Fibroblast of villous mesenchyme (primary cell): ENCODE measurements around the gene WDR54. TPM values are rescaled to one million over a fixed set of nuclear protein-coding genes. Genes with fewer than 3 reads are reported as not detected.
"Not testable (repeated sequence)": the region's sequence is repeated elsewhere in the genome, so short reads cannot be mapped to it uniquely, and the experiment has no call there.

Experiments used
- DNase-seq: peaks from one replicate; pipeline ENCODE4 v3.0.0-alpha.2; 2010; ENCODE audit warnings: low read depth
- H3K4me3 ChIP-seq: 2 replicates; pipeline ENCODE4 v1.5.1; 2011; ENCODE audit warnings: low read depth, mild to moderate bottlenecking, low read length
- total RNA-seq: library from RNA; depleted of rRNA; stranded (reverse); fragments of >200 nt; gene quantifications from 2 replicates; pipeline ENCODE4 v1.2.3, GENCODE V29; 2012
- TF ChIP-seq, protein P1 (sequence below): IDR thresholded peaks from 2 replicates; pipeline ENCODE4 v1.5.1; 2012; ENCODE audit warnings: low read depth, mild to moderate bottlenecking, low read length; ENCODE audit not compliant: insufficient read depth

WDR54 gene
- total RNA-seq, 1 donor = 28.9 TPM

DNA sequence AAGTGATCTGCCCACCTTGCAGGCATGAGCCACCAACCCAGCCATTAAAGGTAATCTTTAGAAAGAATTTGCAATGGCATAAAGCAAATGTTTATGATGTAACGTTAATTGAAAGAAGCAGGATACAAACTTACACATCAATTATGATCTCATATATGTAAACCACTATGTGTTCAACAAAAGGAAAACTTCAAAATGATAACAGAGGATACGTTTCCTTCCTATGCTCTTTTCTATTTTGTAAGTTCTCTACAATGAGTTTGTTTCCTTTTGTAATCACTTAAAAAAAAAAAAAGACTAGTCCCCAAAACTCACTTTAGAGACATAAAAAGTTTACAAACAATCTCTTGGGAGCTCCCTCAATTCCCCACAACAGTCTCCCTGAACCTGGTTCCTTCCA is 1.5 kb upstream of the WDR54 start:
- TF ChIP-seq, protein P1, sequence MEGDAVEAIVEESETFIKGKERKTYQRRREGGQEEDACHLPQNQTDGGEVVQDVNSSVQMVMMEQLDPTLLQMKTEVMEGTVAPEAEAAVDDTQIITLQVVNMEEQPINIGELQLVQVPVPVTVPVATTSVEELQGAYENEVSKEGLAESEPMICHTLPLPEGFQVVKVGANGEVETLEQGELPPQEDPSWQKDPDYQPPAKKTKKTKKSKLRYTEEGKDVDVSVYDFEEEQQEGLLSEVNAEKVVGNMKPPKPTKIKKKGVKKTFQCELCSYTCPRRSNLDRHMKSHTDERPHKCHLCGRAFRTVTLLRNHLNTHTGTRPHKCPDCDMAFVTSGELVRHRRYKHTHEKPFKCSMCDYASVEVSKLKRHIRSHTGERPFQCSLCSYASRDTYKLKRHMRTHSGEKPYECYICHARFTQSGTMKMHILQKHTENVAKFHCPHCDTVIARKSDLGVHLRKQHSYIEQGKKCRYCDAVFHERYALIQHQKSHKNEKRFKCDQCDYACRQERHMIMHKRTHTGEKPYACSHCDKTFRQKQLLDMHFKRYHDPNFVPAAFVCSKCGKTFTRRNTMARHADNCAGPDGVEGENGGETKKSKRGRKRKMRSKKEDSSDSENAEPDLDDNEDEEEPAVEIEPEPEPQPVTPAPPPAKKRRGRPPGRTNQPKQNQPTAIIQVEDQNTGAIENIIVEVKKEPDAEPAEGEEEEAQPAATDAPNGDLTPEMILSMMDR = no peak
- H3K4me3 ChIP-seq = no peak overlapping the region
- DNase-seq = no peak

DNA sequence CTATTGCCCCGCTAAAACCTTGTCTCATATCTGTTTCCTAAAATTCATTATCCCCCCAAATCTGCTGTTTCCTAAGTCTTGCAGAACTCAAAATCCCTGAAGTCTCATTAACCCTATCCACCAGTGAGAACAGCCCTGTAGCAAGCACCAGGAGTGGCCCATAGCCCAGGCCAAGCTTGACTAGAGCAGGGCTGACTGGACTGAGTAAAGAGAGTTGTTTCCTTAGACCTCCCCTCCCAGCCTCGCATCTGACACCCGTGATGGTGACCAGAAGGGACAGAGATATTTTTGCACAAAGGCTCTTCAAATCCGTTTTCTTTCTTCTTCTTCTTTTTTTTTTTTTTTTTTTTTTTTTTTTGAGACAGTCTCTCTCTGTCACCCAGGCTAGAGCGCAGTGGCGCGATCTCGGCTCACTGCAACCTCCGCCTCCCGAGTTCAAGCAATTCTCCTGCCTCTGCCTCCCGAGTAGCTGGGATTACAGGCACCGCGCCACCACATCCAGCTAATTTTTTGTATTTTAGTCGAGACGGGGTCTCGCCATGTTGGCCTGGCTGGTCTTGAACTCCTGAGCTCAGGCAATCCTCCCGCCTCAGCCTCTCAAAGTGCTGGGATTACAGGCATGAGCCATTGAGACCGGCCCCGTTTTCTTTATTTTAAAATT is 957 bp upstream of the WDR54 start:
- DNase-seq = not testable (repeated sequence)
- H3K4me3 ChIP-seq = peak overlapping the region; percentile 78

DNA sequence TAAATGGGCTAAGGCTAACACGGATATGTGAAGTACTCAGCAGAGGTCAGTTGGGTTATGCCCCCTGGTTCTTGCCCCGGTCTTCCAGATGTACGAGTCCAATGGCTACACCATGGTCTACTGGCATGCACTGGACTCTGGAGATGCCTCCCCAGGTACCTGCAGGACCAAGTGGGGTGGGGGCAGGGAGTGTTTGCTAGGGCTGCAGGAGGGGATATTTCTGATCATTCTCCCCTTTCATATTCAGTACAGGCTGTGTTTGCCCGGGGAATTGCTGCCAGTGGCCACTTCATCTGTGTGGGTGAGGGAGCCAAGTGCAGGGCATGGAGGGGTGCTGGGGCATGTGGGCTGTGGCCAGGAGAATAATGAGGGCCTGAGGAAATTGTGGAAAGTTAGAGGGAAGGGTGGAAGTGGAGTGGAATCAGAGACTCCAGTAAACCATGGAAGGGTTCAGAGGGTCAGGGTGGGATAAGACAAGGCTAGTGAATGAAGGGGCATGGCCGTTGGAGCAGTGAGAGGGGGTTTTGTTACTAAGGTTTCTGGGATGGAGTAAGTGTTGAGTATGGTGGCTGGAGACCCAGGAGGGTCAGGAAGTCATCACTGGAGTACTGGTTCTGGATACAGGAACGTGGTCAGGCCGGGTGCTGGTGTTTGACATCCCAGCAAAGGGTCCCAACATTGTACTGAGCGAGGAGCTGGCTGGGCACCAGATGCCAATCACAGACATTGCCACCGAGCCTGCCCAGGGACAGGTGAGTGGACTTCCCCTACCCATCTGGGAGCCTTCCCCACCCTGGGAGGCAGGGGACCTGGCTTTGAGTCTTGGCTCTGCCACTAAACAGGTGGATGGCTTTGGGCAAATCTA is 1.9 kb downstream of the WDR54 start:
- no peak overlapping the region for H3K4me3 ChIP-seq
- DNase-seq = no peak
- TF ChIP-seq, protein P1 = no peak

DNA sequence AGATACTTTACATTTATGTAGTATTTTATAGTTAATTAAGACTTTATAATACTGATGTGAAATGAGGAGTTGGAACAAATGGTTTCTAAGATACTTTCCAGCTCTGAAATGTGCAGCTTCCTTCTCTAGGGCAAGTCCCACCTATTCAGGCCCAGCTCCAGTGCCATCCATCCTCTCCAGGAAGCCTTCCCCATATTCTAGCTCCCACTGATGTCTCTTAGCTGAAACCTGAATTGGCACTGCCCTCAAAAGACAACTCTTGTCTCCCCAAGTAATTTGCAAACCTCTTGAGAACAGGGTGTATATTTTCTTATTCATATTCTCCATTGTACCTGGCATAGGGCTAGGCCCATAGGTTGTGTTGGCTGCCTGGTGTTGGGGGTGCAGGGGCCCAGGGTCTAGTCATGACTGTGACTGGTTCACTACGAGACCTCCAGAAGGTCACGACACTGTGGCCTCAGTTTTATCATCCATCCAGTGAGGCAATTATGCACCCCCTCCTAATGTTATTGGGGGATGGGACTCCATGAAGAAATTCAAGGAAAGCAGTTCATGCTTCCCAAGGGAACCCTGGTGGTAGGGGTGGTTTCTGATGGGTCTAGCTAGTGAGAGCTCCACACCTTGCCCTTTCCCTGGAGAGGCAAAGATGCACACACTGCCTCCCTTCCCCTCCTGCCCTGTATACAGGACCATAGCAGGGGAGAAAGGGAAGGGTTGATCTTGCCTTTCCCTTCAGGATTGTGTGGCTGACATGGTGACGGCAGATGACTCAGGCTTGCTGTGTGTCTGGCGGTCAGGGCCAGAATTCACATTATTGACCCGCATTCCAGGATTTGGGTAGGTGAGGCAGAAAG is 2.8 kb downstream of the WDR54 start:
- H3K4me3 ChIP-seq = no peak overlapping the region
- TF ChIP-seq, protein P1 = no peak
- no peak for DNase-seq

DNA sequence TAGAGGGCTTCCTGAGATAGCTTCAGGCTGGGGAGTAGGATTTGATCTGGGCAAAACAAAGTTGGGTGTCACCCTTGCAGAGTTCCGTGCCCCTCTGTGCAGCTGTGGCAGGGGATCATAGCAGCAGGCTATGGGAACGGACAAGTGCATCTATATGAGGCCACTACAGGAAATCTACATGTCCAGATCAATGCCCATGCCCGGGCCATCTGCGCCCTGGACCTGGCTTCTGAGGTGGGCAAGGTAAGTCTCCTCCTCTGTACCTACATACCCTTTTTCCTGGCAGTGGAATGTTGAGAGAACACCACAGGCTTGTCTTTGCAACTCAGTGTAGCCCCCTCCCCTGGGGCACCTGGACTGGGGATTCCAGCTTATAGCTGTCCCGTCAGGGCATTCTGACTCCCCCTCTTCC is 3.5 kb downstream of the WDR54 start:
- DNase-seq = no peak
- TF ChIP-seq, protein P1 = no peak
- no peak overlapping the region for H3K4me3 ChIP-seq

DNA sequence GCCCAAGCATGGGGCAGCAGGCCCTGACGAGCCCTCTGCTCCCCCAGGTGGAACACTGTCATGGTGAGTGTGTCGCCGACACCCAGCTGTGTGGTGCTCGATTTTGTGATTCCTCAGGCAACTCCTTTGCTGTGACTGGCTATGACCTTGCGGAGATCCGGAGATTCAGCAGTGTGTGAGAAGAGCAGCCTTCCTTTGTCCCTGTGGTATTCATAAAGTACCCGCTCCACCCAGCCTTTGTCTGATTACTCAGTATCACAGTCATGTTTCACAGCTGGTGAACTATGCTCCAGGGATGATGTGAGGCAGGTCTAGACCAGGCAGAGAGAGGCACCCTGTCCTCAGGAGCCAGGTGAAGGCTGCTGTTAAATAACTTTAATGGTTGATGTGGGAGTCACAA is 4.0 kb downstream of the WDR54 start:
- no peak for DNase-seq

More for the DNA sequence above, 4.0 kb downstream of the WDR54 start:
- TF ChIP-seq, protein P1 = no peak
- no peak overlapping the region for H3K4me3 ChIP-seq
